HCT116 (cell line): Measurements from ENCODE around the gene DCAF11. TPM values are rescaled to one million over a fixed set of nuclear protein-coding genes. Genes with fewer than 3 reads are reported as not detected.

Source experiments
- ATAC-seq: fragments of 200-7000 bp; cut with Tn5 transposase; 2 replicates; pipeline ENCODE4 v1.9.1; 2020; ENCODE audit warnings: mild to moderate bottlenecking, moderate library complexity
- BruUV-seq: library from RNA; stranded (reverse); fragments of 400-500 nt; replicated peaks from 2 replicates; lab custom pipeline; 2021; lab: Mats Ljungman, UMichigan
- CTCF ChIA-PET: fragments of 300-600 bp; sonication (Branson Sonifier 250); formaldehyde crosslinking; loops from one replicate; lab custom pipeline; 2021; ENCODE audit warnings: antibody characterized with exemption; lab: Charles Lee
- POLR2A ChIA-PET: fragments of 300-600, 350-600 bp; sonication (Branson Sonifier 250); formaldehyde crosslinking; loops from one replicate; lab custom pipeline; 2021; ENCODE audit warnings: antibody characterized with exemption; lab: Charles Lee
- RAD21 ChIA-PET, 2 experiments: fragments of 300-600 bp; sonication (Branson Sonifier 250); formaldehyde crosslinking; loops; one replicate each; lab custom pipeline; 2023; ENCODE audit warnings: low total read pairs in 2 of 2; ENCODE audit not compliant: uncharacterized antibody in 2 of 2, unreplicated experiment in 2 of 2, low non-redundant PET in 1 of 2; lab: Charles Lee
- DNase-seq: peaks from one replicate; pipeline ENCODE4 v3.0.0-alpha.2; 2010; ENCODE audit warnings: low read depth, low spot score
- H2AFZ ChIP-seq: fragments of 200-600 bp; shearing (Covaris generic), sonication (generic); 2 replicates; pipeline ENCODE4 v1.6.1; 2017; ENCODE audit warnings: low read depth, mixed run types, mixed read lengths, antibody characterized with exemption, low read length; ENCODE audit not compliant: poor library complexity, severe bottlenecking
- H3K27ac ChIP-seq: 2 replicates; pipeline ENCODE4 v1.5.1; 2012; ENCODE audit warnings: low read depth, low read length
- H3K27me3 ChIP-seq: fragments of 200-600 bp; sonication (generic); 2 replicates; pipeline ENCODE4 v1.6.1; 2016; ENCODE audit warnings: mixed run types, low read length, mixed read lengths; ENCODE audit not compliant: insufficient read depth
- H3K36me3 ChIP-seq, 2 experiments: fragments of 200-500 bp in 1 of 2; fragments of 200-600 bp in 1 of 2; sonication (Bioruptor generic) in 1 of 2; sonication (generic) in 1 of 2; 2 replicates each; pipeline versions ENCODE4 v1.5.1 to v1.6.1; 2014 to 2016; ENCODE audit warnings: low read length in 2 of 2, inconsistent platforms in 1 of 2, mixed read lengths in 1 of 2, mixed run types in 1 of 2; ENCODE audit not compliant: insufficient read depth in 2 of 2, control insufficient read depth in 1 of 2
- H3K4me1 ChIP-seq, 2 experiments: fragments of 200-600 bp in 1 of 2; sonication (generic) in 1 of 2; 2 replicates each; pipeline versions ENCODE4 v1.5.1 to v1.6.1; 2012 to 2017; ENCODE audit warnings: low read length in 2 of 2, inconsistent platforms in 1 of 2, mild to moderate bottlenecking in 1 of 2, mixed read lengths in 1 of 2, mixed run types in 1 of 2, moderate library complexity in 1 of 2; ENCODE audit not compliant: insufficient read depth in 2 of 2, control insufficient read depth in 1 of 2
- H3K4me2 ChIP-seq: fragments of 200-600 bp; sonication (generic); 2 replicates; pipeline ENCODE4 v1.6.1; 2017; ENCODE audit warnings: mixed run types, low read length, mixed read lengths
- H3K4me3 ChIP-seq, 2 experiments: fragments of 200-600 bp in 1 of 2; sonication (generic) in 1 of 2; replicated peaks in 1 of 2; 2 replicates each; pipeline ENCODE4 v1.5.1; 2011 to 2016; ENCODE audit warnings: low read length in 2 of 2, control low read depth in 1 of 2, low read depth in 1 of 2, mild to moderate bottlenecking in 1 of 2, mixed read lengths in 1 of 2, mixed run types in 1 of 2
- H3K79me2 ChIP-seq: fragments of 200-600 bp; sonication (generic); 2 replicates; pipeline ENCODE4 v1.6.1; 2017; ENCODE audit warnings: mild to moderate bottlenecking, mixed run types, low read length, moderate library complexity, mixed read lengths; ENCODE audit not compliant: insufficient read depth
- H3K9ac ChIP-seq: fragments of 200-600 bp; sonication (generic); 2 replicates; pipeline ENCODE4 v1.6.1; 2016; ENCODE audit warnings: low read length, mixed read lengths
- H3K9me2 ChIP-seq: fragments of 200-600 bp; sonication (generic), shearing (Covaris generic); 2 replicates; pipeline ENCODE4 v1.6.1; 2017; ENCODE audit warnings: mixed run types, mild to moderate bottlenecking, moderate library complexity; ENCODE audit not compliant: insufficient read depth
- H3K9me3 ChIP-seq, 2 experiments: fragments of 200-500 bp in 1 of 2; fragments of 200-600 bp in 1 of 2; sonication (Bioruptor generic) in 1 of 2; sonication (generic) in 1 of 2; 2 replicates each; pipeline ENCODE4 v1.6.1; 2014 to 2017; ENCODE audit warnings: low read length in 2 of 2, mixed read lengths in 2 of 2, inconsistent platforms in 1 of 2, low read depth in 1 of 2, mild to moderate bottlenecking in 1 of 2, mixed run types in 1 of 2, moderate library complexity in 1 of 2; ENCODE audit not compliant: control insufficient read depth in 1 of 2, insufficient read depth in 1 of 2
- H4K20me1 ChIP-seq: fragments of 200-600 bp; sonication (generic), shearing (Covaris generic); 2 replicates; pipeline ENCODE4 v1.6.1; 2017; ENCODE audit warnings: mixed run types, mild to moderate bottlenecking, moderate library complexity; ENCODE audit not compliant: insufficient read depth
- CBX3 ChIP-seq: IDR thresholded peaks from 2 replicates; pipeline ENCODE4 v1.6.1; 2012; ENCODE audit warnings: low read depth
- CEBPB ChIP-seq: IDR thresholded peaks from 2 replicates; pipeline ENCODE4 v1.6.1; 2012; ENCODE audit warnings: low read depth
- EZH2 ChIP-seq: fragments of 200-600 bp; sonication (generic); IDR thresholded peaks from 2 replicates; pipeline ENCODE4 v1.6.1; 2017; ENCODE audit warnings: antibody characterized with exemption, mixed run types
- FOSL1 ChIP-seq: IDR thresholded peaks from 2 replicates; pipeline ENCODE4 v1.6.1; 2012; ENCODE audit warnings: low read depth
- JUND ChIP-seq: IDR thresholded peaks from 2 replicates; pipeline ENCODE4 v1.6.1; 2012
- POLR2A ChIP-seq: IDR thresholded peaks from 2 replicates; pipeline ENCODE4 v1.7.0; 2011; ENCODE audit warnings: borderline replicate concordance; ENCODE audit not compliant: insufficient read depth, insufficient read length; ENCODE audit errors: extremely low read depth
- RAD21 ChIP-seq: IDR thresholded peaks from 2 replicates; pipeline ENCODE4 v1.6.1; 2012; ENCODE audit warnings: low read depth, mild to moderate bottlenecking
- SIN3A ChIP-seq: IDR thresholded peaks from 2 replicates; pipeline ENCODE4 v1.6.1; 2012; ENCODE audit warnings: low read depth
- SP1 ChIP-seq: IDR thresholded peaks from 2 replicates; pipeline ENCODE4 v1.6.1; 2012; ENCODE audit warnings: low read depth
- SRF ChIP-seq: IDR thresholded peaks from 2 replicates; pipeline ENCODE4 v1.6.1; 2012; ENCODE audit warnings: low read depth
- TCF7L2 ChIP-seq: IDR thresholded peaks from 2 replicates; pipeline ENCODE4 v1.7.0; 2011; ENCODE audit warnings: borderline replicate concordance, inconsistent platforms; ENCODE audit not compliant: insufficient read depth, insufficient read length; ENCODE audit errors: extremely low read depth
- YY1 ChIP-seq: IDR thresholded peaks from 2 replicates; pipeline ENCODE4 v1.6.1; 2011; ENCODE audit warnings: low read length, low read depth, moderate library complexity, mild to moderate bottlenecking; ENCODE audit not compliant: insufficient replicate concordance; ENCODE audit errors: extremely low read depth
- ZFX ChIP-seq: fragments of 450-650 bp; IDR thresholded peaks from 2 replicates; pipeline ENCODE4 v1.6.1; 2017
- ZNF274 ChIP-seq: fragments of 200-500 bp; sonication (Bioruptor generic); IDR thresholded peaks from 2 replicates; pipeline ENCODE4 v1.6.1; 2014; ENCODE audit warnings: mild to moderate bottlenecking, low read depth, low read length, inconsistent platforms
- intact Hi-C: fragments of 100-400 bp; cut with micrococcal nuclease; formaldehyde crosslinking; loops from 2 replicates; pipeline ENCODE4 v1.10.0; 2022
- total RNA-seq: library from RNA; stranded (reverse); gene quantifications from one replicate; pipeline ENCODE4 v1.2.1, GENCODE V29; 2021; ENCODE audit not compliant: unreplicated experiment
- TF ChIP-seq, protein P1 (sequence below): IDR thresholded peaks from 2 replicates; pipeline ENCODE4 v1.6.1; 2012

Gene DCAF11
- total RNA-seq, 1 experiment from 2014 or later, result 47.5 TPM

DNA sequence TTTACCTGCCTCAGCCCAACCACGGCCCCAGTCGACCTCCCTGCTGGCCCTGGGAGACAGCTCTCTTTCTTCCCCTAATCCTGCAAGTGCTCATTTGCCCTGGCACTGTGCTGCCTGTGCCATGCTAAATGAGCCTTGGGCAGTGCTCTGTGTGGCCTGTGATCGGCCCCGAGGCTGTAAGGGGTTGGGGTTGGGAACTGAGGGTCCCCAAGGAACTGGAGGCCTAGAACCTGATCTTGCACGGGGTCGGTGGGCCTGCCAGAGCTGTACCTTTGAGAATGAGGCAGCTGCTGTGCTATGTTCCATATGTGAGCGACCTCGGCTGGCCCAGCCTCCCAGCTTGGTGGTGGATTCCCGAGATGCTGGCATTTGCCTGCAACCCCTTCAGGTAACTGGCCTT lies 35.5 kb downstream of the DCAF11 start:
- no peak for ATAC-seq
- H3K4me2 ChIP-seq, result no peak overlapping the region
- H3K9ac ChIP-seq, result no peak overlapping the region
- no peaks in the 10 kb centered on the region for H3K9me2 ChIP-seq
- peaks cover 33 to 39% of the 10 kb centered on the region in 2 experiments for H3K36me3 ChIP-seq
- H2AFZ ChIP-seq, result no peak overlapping the region
- H4K20me1 ChIP-seq, result no peaks in the 10 kb centered on the region
- no peak for DNase-seq
- POLR2A ChIA-PET, result interaction anchor here (1.8 kb wide), 1 partner anchor 9 kb away, joined by 4 read pairs; the partner anchor contains the start of gene EMC9
- TF ChIP-seq, protein P1, sequence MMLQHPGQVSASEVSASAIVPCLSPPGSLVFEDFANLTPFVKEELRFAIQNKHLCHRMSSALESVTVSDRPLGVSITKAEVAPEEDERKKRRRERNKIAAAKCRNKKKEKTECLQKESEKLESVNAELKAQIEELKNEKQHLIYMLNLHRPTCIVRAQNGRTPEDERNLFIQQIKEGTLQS, result no peak
- TF ChIP-seq TCF7L2 (no peak), CEBPB (no peak), CBX3 (no peak), POLR2A (no peak), YY1 (no peak), EZH2 (no peak), ZFX (no peak), SRF (no peak), RAD21 (no peak), ZNF274 (no peak), FOSL1 (no peak), JUND (no peak)
- peaks cover 13 to 16% of the 10 kb centered on the region in 2 experiments for H3K4me1 ChIP-seq
- no peaks in the 10 kb centered on the region for H3K9me3 ChIP-seq
- RAD21 ChIA-PET, result no interaction called here
- BruUV-seq, result no TSS peak
- no peak overlapping the region for H3K27ac ChIP-seq
- CTCF ChIA-PET, result interaction anchor here (1.0 kb wide), 1 partner anchor 11 kb away, joined by 4 read pairs; the partner anchor contains the start of gene IRF9
- intact Hi-C loops, result no loop called here
- H3K4me3 ChIP-seq, result no peak overlapping the region
- H3K79me2 ChIP-seq, result peaks cover 49% of the 10 kb centered on the region
- H3K27me3 ChIP-seq, result no peaks in the 10 kb centered on the region

DNA sequence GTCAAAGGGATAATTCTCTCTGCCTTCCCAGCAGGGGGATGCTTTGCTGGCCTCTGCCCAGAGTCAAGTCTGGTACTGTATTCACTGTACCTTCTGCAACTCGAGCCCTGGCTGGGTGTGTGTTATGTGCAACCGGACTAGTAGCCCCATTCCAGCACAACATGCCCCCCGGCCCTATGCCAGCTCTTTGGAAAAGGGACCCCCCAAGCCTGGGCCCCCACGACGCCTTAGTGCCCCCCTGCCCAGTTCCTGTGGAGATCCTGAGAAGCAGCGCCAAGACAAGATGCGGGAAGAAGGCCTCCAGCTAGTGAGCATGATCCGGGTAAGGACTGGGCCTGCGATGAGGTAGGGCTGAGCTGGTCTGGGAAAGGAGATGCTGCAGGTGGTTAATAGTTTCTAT lies 36.0 kb downstream of the DCAF11 start:
- DNase-seq (no peak), ATAC-seq (no peak)
- peaks cover 44% of the 10 kb centered on the region for H3K79me2 ChIP-seq
- H3K4me1 ChIP-seq, result peaks cover 8 to 11% of the 10 kb centered on the region in 2 experiments
- H3K4me3 ChIP-seq, result no peak overlapping the region
- intact Hi-C loops, result no loop called here
- H3K27ac ChIP-seq, result no peak overlapping the region
- H3K9ac ChIP-seq, result no peak overlapping the region
- H3K9me2 ChIP-seq, result no peaks in the 10 kb centered on the region
- no peaks in the 10 kb centered on the region for H3K27me3 ChIP-seq
- no TSS peak for BruUV-seq
- ChIA-PET CTCF (interaction anchor here (1.0 kb wide), 1 partner anchor 10 kb away, joined by 4 read pairs; the partner anchor contains the start of gene IRF9), POLR2A (interaction anchor here (1.8 kb wide), 1 partner anchor 9 kb away, joined by 4 read pairs; the partner anchor contains the start of gene EMC9), RAD21 (no interaction called here)
- peaks cover 33 to 44% of the 10 kb centered on the region in 2 experiments for H3K36me3 ChIP-seq
- no peaks in the 10 kb centered on the region for H4K20me1 ChIP-seq
- no peak overlapping the region for H2AFZ ChIP-seq
- no peaks in the 10 kb centered on the region for H3K9me3 ChIP-seq
- no peak for TF ChIP-seq SIN3A
- TF ChIP-seq ZFX, result no peak
- TF ChIP-seq SP1, result no peak
- TF ChIP-seq, all 23 proteins: peak for 0
- no peak overlapping the region for H3K4me2 ChIP-seq
